Hematopoietic multipotent progenitor cell treated with erythropoietin and hydrocortisone succinate and interleukin-3 and kit ligand, for 6 days (in vitro differentiated cells): ENCODE measurements around the gene ZFC3H1.
"Not testable (repeated sequence)": the region's sequence is repeated elsewhere in the genome, so short reads cannot be mapped to it uniquely, and the experiment has no call there.

Source experiments
- DNase-seq: peaks from one replicate; pipeline ENCODE4 v3.0.0-alpha.2; 2015

ZFC3H1 gene

GRCh38 chr12:71663561-71664410 lies at the start of gene ZFC3H1, which contains the start of gene THAP2:
Gene ZFC3H1, minus strand, starts transcription at chr12:71663848. Its CDS starts 238 bp downstream, at chr12:71663610.
Gene THAP2, plus strand, starts transcription at chr12:71664301. Its CDS starts 209 bp downstream, at chr12:71664510.
- peak; percentile 100 for DNase-seq

- DNase-seq, result no peak
These were observed 46.9 kb upstream of the ZFC3H1 start for GRCh38 chr12:71710276-71711125.

GRCh38 chr12:71708658-71709057 lies 45.0 kb upstream of the ZFC3H1 start:
- DNase-seq, result no peak

- DNase-seq, result no peak
These were observed 41.3 kb upstream of the ZFC3H1 start for GRCh38 chr12:71704920-71705319.

- no peak for DNase-seq
These were observed 39.6 kb upstream of the ZFC3H1 start for GRCh38 chr12:71703206-71703605.

- no peak for DNase-seq
These were observed 38.9 kb upstream of the ZFC3H1 start for GRCh38 chr12:71702590-71702989.

GRCh38 chr12:71702181-71702580 lies 38.5 kb upstream of the ZFC3H1 start:
- DNase-seq, result not testable (repeated sequence)

- DNase-seq, result no peak
These were observed 32.1 kb upstream of the ZFC3H1 start for GRCh38 chr12:71695782-71696181.

GRCh38 chr12:71694099-71694820 lies 30.6 kb upstream of the ZFC3H1 start:
- DNase-seq, result no peak

GRCh38 chr12:71693651-71694050 lies 30.0 kb upstream of the ZFC3H1 start:
- not testable (repeated sequence) for DNase-seq

- DNase-seq, result no peak
These were observed 29.5 kb upstream of the ZFC3H1 start for GRCh38 chr12:71693126-71693525.

- DNase-seq, result peak; percentile 60
These were observed 28.0 kb upstream of the ZFC3H1 start for GRCh38 chr12:71691504-71692129.

GRCh38 chr12:71688961-71689570 lies 25.4 kb upstream of the ZFC3H1 start:
- DNase-seq, result no peak

GRCh38 chr12:71687172-71687571 lies 23.5 kb upstream of the ZFC3H1 start:
- not testable (repeated sequence) for DNase-seq

- DNase-seq, result peak; percentile 40
These were observed 23.0 kb upstream of the ZFC3H1 start for GRCh38 chr12:71686658-71687025.

GRCh38 chr12:71685914-71686657 lies 22.4 kb upstream of the ZFC3H1 start, which contains the start of gene TMEM19:
Gene TMEM19, plus strand, starts transcription at chr12:71686082. Its CDS starts 599 bp downstream, at chr12:71686681.
- DNase-seq, result peak; percentile 94

- no peak for DNase-seq
These were observed 21.8 kb upstream of the ZFC3H1 start for GRCh38 chr12:71685312-71685906.

GRCh38 chr12:71684081-71684480 lies 20.4 kb upstream of the ZFC3H1 start:
- DNase-seq, result peak; percentile 49

GRCh38 chr12:71683633-71684032 lies 20.0 kb upstream of the ZFC3H1 start:
- no peak for DNase-seq

GRCh38 chr12:71682466-71682865 lies 18.8 kb upstream of the ZFC3H1 start:
- no peak for DNase-seq

- DNase-seq, result peak; percentile 84
These were observed 8.2 kb upstream of the ZFC3H1 start for GRCh38 chr12:71671816-71672215.
